GM19238 (cell line): ENCODE results near the gene MLF2.
"Not testable (repeated sequence)": the region's sequence is repeated elsewhere in the genome, so short reads cannot be mapped to it uniquely, and the experiment has no call there.

Experiments used
- DNase-seq: peaks from one replicate; pipeline ENCODE4 v3.0.0; 2011; ENCODE audit warnings: low spot score; ENCODE audit not compliant: insufficient read length

MLF2 gene

GRCh38 chr12:6735448-6736191 lies 17.3 kb downstream of the MLF2 start:
- no peak for DNase-seq

DNA sequence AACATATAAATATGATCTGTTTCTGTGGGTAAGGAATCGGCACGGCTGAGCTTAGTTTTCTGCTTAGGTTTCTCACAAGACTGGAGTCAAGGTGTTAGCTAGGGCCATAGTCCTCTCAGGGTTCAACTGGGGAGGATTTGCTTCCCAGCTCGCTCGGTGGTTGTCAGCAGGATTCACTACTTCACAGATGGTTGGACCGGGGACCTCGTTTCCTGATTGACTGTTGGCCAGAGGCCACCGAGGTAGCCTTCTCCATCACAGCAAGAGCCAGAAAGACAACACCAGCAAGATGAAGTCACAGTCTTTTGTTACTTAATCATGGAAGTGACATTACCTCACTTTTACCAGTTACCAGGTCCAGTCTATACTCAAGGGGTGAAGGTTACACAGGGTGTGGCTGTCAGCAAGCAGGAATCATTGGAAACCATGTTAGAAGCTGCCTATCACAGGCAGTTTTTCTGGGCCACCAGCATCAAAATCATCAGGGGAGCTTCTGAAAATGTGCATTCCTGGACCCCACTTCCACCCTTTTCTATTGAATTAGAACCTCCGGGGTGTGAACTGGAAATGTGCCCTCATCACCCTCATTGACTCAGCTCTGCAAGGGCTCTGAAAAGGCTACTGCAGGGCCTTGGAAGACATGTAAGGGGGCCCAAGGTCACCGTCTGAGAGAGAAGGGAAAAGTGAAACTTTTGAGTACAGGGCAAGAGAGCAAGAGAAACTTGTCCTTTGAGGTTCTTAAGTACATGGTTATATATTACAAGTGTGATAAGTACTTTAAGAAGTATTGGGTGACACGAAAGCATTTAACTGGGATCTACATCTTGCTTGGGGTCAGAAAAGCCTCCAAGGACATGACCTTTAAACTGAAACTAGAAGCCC lies 18.2 kb downstream of the MLF2 start:
- no peak for DNase-seq

DNA sequence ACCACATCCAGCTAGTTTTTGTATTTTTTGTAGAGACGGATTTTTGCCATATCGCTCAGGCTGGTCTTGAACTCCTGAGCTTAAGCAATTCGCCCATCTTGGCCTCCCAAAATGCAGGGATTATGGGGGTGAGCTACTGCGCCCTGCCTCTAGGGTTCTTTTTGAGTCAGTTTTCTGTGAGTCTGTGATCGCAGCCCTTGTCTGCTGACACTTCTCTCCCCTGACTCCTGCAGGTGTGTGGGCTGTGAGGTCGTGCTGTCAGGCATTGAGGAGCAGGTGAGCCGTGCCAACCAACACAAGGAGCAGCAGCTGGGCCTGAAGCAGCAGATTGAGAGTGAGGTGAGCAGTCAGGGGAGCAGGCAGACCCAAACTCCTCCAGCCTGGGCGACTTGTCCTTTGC lies 22.8 kb downstream of the MLF2 start:
- no peak for DNase-seq

DNA sequence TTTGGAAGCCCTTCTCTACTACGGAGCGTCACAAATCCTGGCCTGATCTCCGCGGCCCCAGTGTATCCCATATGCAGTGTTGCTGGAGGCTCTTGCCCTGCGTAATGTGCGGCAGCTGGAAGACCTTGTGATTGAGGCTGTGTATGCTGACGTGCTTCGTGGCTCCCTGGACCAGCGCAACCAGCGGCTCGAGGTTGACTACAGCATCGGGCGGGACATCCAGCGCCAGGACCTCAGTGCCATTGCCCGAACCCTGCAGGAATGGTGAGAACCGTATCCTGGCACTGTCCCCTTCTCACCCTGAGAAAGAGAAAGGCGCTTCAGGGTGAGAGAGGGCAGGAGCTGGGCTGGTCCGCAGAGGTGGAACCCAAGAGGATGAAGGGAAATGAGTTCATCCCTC lies 23.8 kb downstream of the MLF2 start:
- DNase-seq = no peak

DNA sequence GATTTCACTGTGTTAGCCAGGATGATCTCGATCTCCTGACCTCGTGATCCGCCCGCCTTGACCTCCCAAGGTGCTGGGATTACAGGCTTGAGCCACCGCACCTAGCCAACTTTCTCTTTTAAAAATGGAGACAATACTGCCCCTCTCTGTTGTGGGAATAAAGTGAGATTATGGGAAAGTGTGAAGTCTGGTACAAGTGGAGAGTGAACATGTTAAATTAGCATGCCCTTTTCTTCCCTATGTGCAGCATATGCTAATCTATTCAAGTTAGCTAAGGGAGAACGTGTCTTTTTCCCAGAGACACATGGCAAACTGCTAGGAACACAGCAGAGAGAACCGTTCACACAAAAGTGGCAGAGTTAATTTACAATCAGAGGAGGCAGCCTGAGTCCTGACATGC lies 27.6 kb downstream of the MLF2 start:
- DNase-seq = no peak

- DNase-seq = no peak
Measured at GRCh38 chr12:6724409-6724797, 28.5 kb downstream of the MLF2 start.

- DNase-seq = peak; percentile 97
Measured at GRCh38 chr12:6723607-6724408, 29.1 kb downstream of the MLF2 start, which contains the start of gene COPS7A. Gene COPS7A (plus strand): TSS chr12:6724046. CDS start chr12:6724657, 611 bp downstream.

GRCh38 chr12:6722863-6723262 lies 30.1 kb downstream of the MLF2 start:
- no peak for DNase-seq

DNA sequence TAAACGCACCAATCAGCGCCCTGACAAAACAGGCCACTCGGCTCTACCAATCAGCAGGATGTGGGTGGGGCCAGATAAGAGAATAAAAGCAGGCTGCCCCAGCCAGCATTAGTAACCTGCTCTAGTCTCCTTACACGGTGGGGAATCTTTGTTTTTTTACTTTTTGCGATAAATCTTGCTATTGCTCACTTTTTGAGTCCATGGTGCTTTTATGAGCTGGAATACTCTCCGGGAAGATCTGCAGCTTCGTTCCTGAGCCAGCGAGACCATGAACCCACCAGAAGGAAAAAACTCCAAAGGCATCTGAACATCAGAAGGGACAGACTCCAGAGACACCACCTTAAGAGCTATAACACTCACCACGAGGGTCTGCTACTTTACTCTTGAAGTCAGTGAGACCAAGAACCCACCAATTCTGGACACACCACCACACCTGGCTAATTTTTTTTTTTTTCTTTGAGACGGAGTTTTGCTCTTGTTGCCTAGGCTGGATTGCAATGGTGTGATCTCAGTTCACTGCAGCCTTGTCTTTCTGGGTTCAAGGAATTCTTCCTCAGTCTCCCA lies 36.0 kb downstream of the MLF2 start:
- no peak for DNase-seq

DNA sequence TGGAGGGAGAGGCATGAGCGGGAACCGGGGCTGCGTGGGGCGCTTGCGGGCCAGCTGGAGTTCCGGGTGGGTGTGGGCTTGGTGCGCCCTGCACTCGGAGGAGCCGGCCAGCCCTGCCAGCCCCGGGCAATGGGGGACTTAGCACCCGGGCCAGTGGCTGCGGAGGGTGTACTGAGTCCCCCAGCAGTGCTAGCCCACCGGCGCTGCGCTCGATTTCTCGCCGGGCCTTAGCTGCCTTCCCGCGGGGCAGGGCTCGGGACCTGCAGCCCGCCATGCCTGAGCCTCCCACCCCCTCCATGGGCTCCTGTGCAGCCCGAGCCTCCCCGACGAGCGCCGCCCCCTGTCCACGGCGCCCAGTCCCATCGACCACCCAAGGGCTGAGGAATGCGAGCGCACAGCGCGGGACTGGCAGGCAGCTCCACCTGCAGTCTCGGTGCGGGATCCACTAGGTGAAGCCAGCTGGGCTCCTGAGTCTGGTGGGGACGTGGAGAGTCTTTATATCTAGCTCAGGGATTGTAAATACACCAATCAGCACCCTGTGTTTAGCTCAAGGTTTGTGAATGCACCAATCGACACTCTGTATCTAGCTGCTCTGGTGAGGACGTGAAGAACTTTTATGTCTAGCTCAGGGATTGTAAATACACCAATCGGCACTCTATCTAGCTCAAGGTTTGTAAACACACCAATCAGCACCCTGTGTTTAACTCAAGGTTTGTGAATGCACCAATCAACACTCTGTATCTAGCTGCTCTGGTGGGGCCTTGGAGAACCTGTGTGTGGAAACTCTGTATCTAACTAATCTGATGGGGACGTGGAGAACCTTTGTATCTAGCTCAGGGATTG lies 36.7 kb downstream of the MLF2 start:
- not testable (repeated sequence) for DNase-seq

- no peak for DNase-seq
Measured at GRCh38 chr12:6708960-6709394, 44.0 kb downstream of the MLF2 start.

DNA sequence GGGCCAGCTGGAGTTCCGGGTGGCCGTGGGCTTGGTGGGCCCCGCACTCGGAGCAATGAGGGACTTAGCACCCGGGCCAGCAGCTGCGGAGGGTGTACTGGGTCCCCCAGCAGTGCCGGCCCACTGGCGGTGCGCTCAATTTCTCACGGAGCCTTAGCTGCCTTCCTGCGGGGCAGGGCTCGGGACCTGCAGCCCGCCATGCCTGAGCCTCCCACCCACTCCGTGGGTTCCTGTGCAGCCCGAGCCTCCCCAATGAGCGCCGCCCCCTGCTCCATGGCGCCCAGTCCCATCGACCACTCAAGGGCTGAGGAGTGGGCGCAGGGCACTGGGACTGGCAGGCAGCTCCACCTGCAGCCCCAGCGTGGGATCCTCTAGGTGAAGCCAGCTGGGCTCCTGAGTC lies 44.6 kb downstream of the MLF2 start:
- DNase-seq = not testable (repeated sequence)

DNA sequence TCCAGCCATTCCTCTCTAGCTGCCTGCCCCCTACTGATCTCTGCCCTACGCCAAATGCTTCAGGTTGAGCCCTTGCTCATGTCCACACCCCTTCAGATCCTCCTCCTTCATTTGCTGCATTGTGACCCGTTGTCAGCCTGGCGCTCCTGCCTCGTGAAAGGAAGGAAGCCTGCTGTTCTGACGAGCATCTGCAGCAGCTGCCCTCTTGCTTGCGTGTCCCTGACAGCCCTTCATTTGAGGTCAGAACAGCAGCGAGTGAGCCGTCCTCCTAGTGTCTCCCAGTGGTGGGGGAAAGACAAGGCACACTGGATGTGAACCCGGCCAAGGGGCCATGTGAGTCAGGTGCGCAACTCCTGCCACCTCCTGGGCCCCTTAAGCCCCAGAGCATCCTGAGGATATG lies 49.3 kb downstream of the MLF2 start:
- DNase-seq = no peak

DNA sequence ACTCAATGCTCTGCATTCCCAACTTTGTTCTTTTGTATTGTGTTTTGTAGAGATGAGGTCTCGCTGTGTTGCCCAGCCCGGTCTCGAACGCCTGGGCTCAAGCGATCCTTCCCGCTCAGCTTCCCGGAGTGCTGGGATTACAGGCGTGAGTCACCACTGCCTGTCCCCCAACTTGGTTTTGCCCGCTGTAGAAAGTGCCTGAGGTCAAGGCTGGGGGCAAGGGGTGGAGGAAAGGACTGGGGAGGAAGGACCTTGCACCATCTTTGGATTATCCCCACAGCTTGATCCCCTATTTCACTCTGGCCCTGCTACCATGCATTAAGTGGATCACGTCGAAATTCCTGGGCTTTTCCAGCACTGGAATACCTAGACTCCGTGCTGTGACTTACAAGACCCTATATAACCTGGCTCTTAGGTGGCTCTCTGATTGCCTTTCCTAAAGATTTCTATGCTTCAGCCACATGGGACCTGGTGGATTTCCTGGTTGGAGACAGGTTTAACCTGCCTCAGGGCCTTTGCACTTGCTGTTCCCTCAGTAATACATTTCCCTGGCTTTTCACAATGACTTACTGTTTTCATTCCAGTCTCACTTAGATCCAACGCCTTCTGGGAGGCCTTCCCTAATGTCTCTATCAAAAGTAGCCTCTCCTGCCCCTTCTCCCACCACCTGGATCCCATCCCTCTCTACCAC lies 51.7 kb downstream of the MLF2 start:
- no peak for DNase-seq

GRCh38 chr12:6700646-6701051 lies 52.3 kb downstream of the MLF2 start, which contains the start of gene PIANP:
Gene PIANP (minus strand): TSS chr12:6700815. CDS start chr12:6698061, 2,754 bp downstream.
- DNase-seq = no peak

- no peak for DNase-seq
Measured at GRCh38 chr12:6699989-6700645, 52.8 kb downstream of the MLF2 start.

GRCh38 chr12:6699259-6699988 lies 53.5 kb downstream of the MLF2 start:
- no peak for DNase-seq

DNA sequence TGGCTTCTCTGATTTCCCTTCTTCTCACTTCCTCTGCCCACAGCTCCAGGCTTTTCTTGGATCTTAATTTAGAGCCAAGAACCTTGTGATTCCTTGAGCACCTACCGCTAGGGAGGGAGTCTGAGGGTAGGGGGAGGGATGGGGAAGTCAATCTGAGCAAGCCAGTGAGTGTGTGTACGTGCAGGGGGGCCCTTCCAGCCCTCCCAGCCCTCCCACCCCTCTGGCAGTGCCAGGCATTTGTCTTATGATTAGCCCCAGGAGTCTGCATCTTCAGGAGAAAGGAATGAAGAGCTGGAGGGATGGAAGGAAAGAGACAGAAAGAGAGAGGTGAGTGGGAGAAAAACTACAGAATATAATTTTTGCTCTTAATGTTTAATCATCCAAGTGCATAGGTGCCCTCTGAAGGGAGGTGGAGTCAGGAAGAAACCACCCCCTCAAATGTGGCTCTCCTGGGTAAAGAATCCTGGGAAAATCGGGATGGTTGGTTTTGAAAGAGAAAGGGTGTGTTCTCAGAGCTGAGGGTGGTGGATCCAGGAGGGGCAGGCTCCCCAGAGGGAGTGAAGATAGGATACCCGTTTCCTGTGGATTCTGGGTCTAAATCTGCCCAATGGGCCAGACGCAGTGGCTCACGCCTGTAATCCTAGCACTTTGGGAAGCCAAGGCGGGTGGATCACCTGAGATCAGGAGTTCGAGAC lies 54.4 kb downstream of the MLF2 start:
- no peak for DNase-seq
